ENCODE data around the gene ESR2.
A peak's percentile ranks its signal among the peaks of the same experiment; 100 is the strongest.

Gene ESR2

DNA sequence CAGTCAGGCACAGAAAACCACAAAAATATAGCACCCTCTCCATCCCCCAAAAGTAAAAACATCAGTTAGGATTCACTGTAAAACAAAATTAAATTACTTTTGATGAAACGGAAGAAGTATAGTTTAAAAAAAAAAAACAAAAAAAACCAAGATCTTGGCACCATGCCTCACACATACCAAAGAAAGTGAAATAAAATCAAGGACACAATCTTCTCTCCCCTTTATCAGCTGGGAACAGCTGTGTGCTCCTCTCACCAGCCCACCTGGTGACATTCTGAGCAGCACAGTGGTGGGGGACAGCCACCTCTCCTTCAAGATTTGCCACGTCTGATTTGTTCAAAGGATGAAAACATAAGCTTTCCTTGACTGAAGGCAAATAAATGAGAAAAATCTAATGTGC is 55.5 kb downstream of the ESR2 start:
- H3K27me3 ChIP-seq (ENCODE audit: low read depth, low read length): peaks cover 4% of the 10 kb centered on the region
- H3K4me1 ChIP-seq (ENCODE audit: low read length): peaks cover 39% of the 10 kb centered on the region
- H3K27ac ChIP-seq (ENCODE audit: low read length): no peak overlapping the region
- no peak overlapping the region for H3K4me2 ChIP-seq (ENCODE audit: low read length)
- no peaks in the 10 kb centered on the region for H3K9me3 ChIP-seq (ENCODE audit: insufficient read depth, low read length)
- no peaks in the 10 kb centered on the region for H3K36me3 ChIP-seq (replicated peaks; ENCODE audit: low read depth, low read length)
- H2AFZ ChIP-seq (ENCODE audit: low read depth, low read length): no peak overlapping the region
- TF ChIP-seq, protein P1, sequence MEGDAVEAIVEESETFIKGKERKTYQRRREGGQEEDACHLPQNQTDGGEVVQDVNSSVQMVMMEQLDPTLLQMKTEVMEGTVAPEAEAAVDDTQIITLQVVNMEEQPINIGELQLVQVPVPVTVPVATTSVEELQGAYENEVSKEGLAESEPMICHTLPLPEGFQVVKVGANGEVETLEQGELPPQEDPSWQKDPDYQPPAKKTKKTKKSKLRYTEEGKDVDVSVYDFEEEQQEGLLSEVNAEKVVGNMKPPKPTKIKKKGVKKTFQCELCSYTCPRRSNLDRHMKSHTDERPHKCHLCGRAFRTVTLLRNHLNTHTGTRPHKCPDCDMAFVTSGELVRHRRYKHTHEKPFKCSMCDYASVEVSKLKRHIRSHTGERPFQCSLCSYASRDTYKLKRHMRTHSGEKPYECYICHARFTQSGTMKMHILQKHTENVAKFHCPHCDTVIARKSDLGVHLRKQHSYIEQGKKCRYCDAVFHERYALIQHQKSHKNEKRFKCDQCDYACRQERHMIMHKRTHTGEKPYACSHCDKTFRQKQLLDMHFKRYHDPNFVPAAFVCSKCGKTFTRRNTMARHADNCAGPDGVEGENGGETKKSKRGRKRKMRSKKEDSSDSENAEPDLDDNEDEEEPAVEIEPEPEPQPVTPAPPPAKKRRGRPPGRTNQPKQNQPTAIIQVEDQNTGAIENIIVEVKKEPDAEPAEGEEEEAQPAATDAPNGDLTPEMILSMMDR (IDR thresholded peaks at IDR 0.05; ENCODE audit: low read depth, low read length): no peak
- TF ChIP-seq EZH2phosphoT487 (IDR thresholded peaks at IDR 0.05; ENCODE audit: low read depth): no peak
- no peaks in the 10 kb centered on the region for H3K79me2 ChIP-seq (ENCODE audit: low read length)
- no peak overlapping the region for H3K4me3 ChIP-seq (ENCODE audit: low read length)
- no peak overlapping the region for H3K9ac ChIP-seq (ENCODE audit: low read length)
- no peaks in the 10 kb centered on the region for H4K20me1 ChIP-seq (ENCODE audit: insufficient read depth, low read length)

DNA sequence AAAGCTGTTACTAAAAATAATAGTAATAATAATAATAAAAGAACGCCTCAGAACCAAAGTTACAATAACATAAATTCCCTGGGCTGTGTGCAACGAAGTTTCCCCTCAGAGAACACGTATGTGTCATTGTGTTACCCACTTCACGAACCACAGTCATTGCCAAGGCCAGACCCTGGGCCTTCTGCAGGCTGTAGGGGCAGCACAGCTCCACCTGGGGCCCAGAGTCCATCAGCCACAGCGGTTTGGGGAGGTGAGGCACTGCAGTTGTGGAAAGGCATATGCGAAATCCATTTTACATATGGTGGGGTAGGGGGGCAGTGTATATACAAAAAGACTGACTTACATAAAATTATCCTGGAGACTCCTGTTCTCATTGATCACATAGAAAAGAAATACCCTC is 56.1 kb downstream of the ESR2 start:
- Histone ChIP-seq H2AFZ (ENCODE audit: low read depth, low read length) (no peak overlapping the region), H3K9ac (ENCODE audit: low read length) (no peak overlapping the region), H3K27ac (ENCODE audit: low read length) (no peak overlapping the region), H4K20me1 (ENCODE audit: insufficient read depth, low read length) (no peaks in the 10 kb centered on the region), H3K4me3 (ENCODE audit: low read length) (no peak overlapping the region), H3K36me3 (replicated peaks; ENCODE audit: low read depth, low read length) (no peaks in the 10 kb centered on the region), H3K79me2 (ENCODE audit: low read length) (no peaks in the 10 kb centered on the region), H3K4me2 (ENCODE audit: low read length) (no peak overlapping the region), H3K4me1 (ENCODE audit: low read length) (peaks cover 44% of the 10 kb centered on the region), H3K9me3 (ENCODE audit: insufficient read depth, low read length) (no peaks in the 10 kb centered on the region), H3K27me3 (ENCODE audit: low read depth, low read length) (peaks cover 8% of the 10 kb centered on the region)
- TF ChIP-seq EZH2phosphoT487 (IDR thresholded peaks at IDR 0.05; ENCODE audit: low read depth): no peak
- TF ChIP-seq, protein P1 (IDR thresholded peaks at IDR 0.05; ENCODE audit: low read depth, low read length): no peak

DNA sequence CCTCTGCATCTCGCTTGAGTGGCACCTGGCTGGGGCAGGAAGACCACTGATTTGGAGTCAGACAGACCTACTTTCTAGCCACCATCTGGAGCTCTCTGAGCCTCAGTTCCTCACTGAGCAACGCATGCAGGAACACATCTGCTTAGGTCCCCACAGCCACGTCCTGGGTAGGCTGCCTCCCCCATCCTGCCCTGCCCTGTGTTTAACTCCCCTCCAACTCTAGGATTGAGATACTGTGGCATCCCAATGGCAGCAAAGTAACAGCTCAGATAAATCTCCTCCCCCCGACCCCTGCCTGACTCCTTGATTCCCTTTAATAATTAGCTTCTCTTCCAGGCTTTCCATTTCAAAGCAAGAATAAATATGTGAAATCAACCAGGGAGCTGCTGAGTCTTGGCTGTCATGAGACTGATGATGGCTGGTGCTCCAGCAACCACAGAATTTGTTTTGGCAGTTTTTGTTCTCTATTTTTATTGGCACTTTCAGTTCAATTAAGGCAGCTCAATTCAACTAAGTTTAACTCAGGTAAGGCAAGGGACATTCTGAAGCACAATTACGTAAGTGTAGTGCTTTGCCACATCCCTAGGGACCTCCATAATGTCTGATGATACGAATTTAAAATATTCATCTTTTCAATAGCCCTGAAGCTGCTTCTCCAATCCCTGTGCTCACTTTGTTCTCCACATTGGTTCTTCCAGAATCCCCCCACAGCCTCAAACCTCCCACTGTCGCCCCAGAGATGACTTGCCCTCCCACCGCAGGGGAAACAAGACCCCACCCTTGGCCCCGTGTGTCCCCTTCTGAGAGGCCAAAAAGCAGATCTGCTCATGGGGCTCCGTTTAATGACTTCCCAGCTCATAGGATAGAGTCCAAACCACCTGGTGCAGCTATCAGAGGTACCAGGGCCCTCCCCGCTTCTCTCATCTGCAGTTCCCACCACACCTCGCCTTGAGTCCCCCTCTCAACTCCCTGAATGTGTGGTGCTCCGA is 58.2 kb downstream of the ESR2 start:
- H3K27me3 ChIP-seq (ENCODE audit: low read depth, low read length): peaks cover 8% of the 10 kb centered on the region
- H3K4me3 ChIP-seq (ENCODE audit: low read length): peak overlapping the region; percentile 70
- H3K36me3 ChIP-seq (replicated peaks; ENCODE audit: low read depth, low read length): no peaks in the 10 kb centered on the region
- peak overlapping the region; percentile 37; the same call in 1 of the 2 replicates for H2AFZ ChIP-seq (ENCODE audit: low read depth, low read length)
- H3K79me2 ChIP-seq (ENCODE audit: low read length): no peaks in the 10 kb centered on the region
- no peaks in the 10 kb centered on the region for H3K9me3 ChIP-seq (ENCODE audit: insufficient read depth, low read length)
- H3K9ac ChIP-seq (ENCODE audit: low read length): peak overlapping the region; percentile 68
- TF ChIP-seq, protein P1 (IDR thresholded peaks at IDR 0.05; ENCODE audit: low read depth, low read length): no peak
- TF ChIP-seq EZH2phosphoT487 (IDR thresholded peaks at IDR 0.05; ENCODE audit: low read depth): no peak
- H4K20me1 ChIP-seq (ENCODE audit: insufficient read depth, low read length): no peaks in the 10 kb centered on the region
- peak overlapping the region; percentile 93 for H3K4me2 ChIP-seq (ENCODE audit: low read length)
- H3K4me1 ChIP-seq (ENCODE audit: low read length): peaks cover 55% of the 10 kb centered on the region
- H3K27ac ChIP-seq (ENCODE audit: low read length): peak overlapping the region; percentile 90

DNA sequence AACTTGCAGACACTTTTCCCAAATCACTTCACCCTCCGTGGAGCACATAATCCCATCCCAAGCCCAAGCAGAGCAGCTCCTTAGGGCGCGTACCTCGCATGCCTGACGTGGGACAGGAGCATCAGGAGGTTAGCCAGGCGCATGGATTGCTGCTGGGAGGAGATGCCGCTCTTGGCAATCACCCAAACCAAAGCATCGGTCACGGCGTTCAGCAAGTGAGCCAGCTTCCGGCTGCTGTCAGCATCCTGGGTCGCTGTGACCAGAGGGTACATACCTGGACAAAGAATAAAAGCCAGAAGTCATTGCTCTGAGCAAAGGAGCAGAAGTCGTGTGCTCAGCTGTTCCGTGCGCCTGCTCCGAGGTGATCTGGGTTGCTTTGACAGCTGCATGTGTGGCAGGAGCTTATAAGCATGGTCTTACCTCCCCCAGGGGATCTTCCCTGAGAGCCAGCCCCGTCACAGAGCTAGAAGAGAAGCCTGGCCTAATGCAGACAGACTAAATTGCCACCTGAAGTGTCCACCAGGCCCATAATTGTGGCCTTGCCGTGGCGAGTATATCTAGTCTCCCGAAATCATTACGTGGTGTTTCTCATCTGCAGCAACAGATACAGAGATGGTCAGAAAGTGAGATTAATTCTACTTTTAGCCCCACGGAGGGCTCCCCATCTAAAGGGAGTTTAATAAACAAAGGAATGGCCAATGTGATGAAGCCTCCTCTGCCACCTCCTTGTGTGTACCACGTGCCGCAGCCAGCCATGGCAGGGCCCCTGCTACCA is 59.1 kb downstream of the ESR2 start:
- H3K27me3 ChIP-seq (ENCODE audit: low read depth, low read length): peaks cover 8% of the 10 kb centered on the region
- peaks cover 55% of the 10 kb centered on the region for H3K4me1 ChIP-seq (ENCODE audit: low read length)
- peak overlapping the region; percentile 37; the same call in 1 of the 2 replicates for H2AFZ ChIP-seq (ENCODE audit: low read depth, low read length)
- H3K36me3 ChIP-seq (replicated peaks; ENCODE audit: low read depth, low read length): no peaks in the 10 kb centered on the region
- TF ChIP-seq EZH2phosphoT487 (IDR thresholded peaks at IDR 0.05; ENCODE audit: low read depth): no peak
- TF ChIP-seq, protein P1 (IDR thresholded peaks at IDR 0.05; ENCODE audit: low read depth, low read length): no peak
- H3K4me2 ChIP-seq (ENCODE audit: low read length): peak overlapping the region; percentile 93
- H3K9ac ChIP-seq (ENCODE audit: low read length): peak overlapping the region; percentile 52
- H3K9me3 ChIP-seq (ENCODE audit: insufficient read depth, low read length): no peaks in the 10 kb centered on the region
- no peaks in the 10 kb centered on the region for H3K79me2 ChIP-seq (ENCODE audit: low read length)
- peak overlapping the region; percentile 70 for H3K4me3 ChIP-seq (ENCODE audit: low read length)
- no peaks in the 10 kb centered on the region for H4K20me1 ChIP-seq (ENCODE audit: insufficient read depth, low read length)
- peak overlapping the region; percentile 90 for H3K27ac ChIP-seq (ENCODE audit: low read length)

Measured in OCI-LY3 (cell line).